GM21723 (cell line): ENCODE data around the gene AGPAT1.
"Not testable (repeated sequence)": the region's sequence is repeated elsewhere in the genome, so short reads cannot be mapped to it uniquely, and the experiment has no call there.

Experiments used
- ATAC-seq: cut with Tn5 transposase; IDR thresholded peaks from one replicate; pipeline ENCODE4 v1.9.1; 2021; ENCODE audit warnings: mild to moderate bottlenecking, moderate library complexity; ENCODE audit not compliant: unreplicated experiment

Gene AGPAT1

DNA sequence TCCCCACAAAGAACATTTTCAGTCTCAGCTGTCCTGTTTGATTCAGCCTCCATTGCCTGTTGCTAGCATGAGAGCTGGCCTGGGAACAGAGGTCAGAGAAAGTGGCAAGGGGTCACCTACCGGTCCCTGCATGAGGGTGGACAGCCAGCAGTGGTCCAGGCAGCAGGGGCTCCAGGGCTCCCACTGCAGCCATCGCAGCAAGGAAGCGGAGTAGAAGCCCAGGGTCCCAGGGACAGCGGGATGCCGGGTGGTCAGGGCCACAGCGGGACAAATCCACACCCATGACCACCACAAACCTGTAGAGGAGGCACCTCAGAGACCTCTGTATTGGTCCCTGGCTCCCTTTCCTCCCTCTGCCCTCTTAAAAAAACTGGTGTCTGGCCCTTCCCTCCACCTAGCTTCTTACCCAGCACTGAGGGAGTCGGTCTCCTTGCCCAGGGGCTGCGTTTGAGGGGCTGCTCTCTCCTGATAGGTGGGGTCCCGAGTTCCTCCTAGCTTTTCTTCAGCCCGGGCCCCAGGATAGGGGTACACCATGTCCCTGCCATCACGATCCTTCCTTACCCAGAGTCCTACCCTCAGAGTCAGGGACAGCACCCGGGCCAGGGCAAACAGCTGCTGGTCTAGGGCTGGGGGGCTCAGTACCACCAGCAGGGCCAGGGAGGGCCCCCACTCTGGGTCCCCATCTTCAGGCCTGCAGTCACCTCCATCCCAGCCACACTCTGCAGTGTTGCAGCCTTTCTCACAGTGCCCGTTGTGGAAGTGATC is 25.0 kb upstream of the AGPAT1 start:
- ATAC-seq = no peak

DNA sequence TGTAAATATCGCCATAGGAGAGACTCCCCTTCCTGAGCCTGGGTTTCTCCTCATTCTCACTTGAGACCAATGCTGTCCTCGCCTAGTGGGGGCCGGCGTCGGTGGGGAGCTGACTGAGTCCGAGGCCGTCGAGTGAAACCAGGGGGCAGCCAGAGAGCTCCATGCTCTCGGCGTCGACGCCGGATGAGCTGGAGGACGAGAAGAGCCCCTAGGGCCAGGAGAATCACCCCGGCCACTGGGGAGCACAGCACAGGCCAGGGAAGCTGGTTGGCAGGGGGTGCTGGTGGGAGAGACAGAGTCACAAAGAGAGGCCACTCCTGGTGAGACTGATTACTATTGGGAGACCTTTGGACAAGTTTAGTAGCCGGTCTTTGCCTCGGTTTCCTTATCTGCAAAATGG is 23.0 kb upstream of the AGPAT1 start:
- ATAC-seq = no peak

GRCh38 chr6:32198345-32198696 is 22.4 kb upstream of the AGPAT1 start:
- ATAC-seq = no peak

DNA sequence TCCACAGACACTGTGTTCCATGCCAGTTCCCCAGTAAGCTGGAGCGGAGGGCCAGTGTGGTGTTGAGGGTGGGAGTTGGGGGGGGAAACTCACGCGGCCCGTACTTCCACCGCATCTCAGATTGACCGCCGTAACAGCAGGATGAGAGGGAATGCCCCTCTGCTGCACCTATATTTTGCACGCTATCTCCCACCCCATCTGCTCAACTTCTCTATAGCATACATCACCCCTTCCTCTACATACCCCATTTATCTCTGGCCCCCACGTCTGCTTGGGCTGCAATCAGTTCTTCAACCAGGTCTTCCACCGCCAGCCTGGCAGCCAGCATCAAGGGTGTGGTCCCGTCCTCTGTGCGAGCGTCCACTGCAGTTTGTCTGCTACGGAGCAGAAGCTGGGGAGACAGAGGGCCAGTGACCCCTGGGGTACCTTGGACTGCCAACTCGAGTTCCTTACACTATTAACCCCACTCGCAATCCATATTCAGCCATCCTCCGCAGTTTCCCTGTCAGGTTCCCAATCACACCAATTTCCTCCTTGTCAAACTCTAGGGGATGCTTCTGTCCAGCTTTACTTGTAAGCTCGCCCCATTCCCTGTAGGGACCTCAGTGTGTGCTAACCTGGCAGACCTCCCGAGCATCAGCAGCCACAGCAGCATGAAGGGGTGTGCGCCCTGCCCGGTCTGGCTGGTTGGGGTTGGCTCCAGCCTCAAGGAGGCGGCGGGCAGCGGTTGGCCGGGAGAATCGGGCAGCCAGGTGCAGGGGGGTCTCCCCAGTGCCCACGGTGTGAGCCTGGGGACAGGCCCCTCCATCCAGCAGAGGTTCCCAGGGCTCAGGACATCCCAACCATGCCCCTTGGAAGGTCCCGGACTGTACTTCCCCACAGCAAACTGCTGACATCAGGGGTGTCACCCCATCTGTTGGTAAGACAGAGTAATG is 21.1 kb upstream of the AGPAT1 start:
- ATAC-seq = no peak

- ATAC-seq = peak; percentile 75
Observed at GRCh38 chr6:32195902-32196681, 20.2 kb upstream of the AGPAT1 start.

DNA sequence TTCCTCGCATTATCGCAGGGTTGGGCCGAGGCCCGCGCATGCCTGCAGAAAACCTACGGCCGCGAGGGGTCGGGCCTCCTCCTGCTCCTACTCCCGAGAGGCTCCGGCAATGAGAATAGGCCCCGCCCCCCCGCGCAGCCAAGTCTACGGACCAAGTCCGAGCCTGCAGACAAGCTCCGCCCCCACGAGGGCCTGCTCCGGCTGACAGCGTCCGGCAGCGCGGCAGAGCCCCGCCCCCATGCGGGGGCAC is 19.7 kb upstream of the AGPAT1 start:
- ATAC-seq = peak; percentile 74

DNA sequence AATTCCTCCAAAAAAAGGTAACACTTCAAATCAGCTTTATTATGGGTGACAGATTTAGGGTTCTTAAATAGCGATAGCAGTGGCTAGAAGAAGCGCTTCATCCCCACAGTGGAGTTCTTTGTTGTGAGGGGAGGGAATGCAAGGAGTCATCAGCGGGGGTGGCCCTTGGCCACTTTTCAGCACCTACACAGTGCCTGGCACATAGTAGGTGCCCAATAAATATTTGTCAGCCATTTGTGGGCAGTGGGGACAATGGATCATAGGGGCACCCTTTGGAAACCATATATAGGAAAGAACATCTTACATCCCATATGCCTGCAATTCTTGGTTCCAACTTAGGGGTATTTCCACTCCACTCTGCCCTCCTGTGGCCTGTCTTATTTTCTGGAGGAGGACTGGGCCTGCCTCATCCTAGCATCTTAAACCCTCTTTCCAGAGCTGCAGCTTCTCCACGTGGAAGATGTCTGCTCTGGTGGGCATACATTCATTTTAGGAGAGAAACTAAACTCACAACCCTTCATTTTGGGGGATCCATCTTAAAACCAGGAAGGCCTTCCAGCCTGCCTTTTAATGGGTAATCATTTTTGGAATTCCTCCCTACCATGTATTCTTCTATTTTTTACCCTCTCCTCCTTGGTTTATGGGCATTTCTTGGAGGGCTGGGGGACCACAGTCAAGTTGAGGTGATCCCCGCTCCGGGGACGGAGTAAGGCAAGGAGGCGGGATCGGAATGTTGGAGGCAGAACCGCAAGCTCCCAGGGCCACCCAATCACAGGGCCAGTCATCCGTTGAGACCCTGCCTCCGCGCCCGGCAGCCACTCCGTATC is 19.2 kb upstream of the AGPAT1 start:
- ATAC-seq = no peak

DNA sequence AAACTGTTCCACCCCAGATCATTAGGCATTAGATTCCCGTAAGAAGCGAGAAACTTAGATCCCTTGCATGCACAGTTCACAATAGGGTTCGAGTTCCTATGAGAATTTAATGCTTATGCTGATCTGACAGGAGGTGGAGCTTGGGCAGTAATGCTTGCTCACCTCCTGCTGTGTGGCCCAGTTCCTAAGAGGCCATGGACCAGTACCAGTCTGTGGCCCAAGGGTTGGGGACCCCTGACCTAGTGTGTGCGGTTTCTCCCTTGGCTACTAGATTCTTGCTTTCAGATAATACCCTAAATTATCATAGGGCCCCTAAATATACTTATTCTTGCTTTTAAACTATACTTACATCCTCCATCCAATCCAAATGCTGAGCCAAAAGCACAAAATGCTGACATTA is 18.5 kb upstream of the AGPAT1 start:
- no peak for ATAC-seq

DNA sequence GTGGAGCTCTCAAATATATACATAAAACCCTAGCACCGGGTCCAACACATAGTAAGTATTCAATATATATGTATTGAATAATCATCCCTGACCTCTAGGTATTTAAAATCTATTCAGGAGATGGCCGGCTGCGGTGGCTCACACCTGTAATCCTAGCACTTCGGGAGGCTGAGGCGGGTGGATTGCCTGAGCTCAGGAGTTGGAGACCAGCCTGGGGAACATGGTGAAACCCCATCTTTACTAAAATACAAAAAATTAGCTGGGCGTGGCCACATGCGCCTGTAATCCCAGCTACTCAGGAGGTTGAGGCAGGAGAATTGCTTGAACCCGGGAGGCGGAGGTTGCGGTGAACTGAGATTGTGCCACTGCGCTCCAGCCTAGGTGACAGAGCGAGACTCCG is 17.2 kb upstream of the AGPAT1 start:
- ATAC-seq = not testable (repeated sequence)

GRCh38 chr6:32192608-32193039 is 16.7 kb upstream of the AGPAT1 start, which contains the start of gene GPSM3:
GPSM3 (minus strand) TSS chr6:32192643; CDS start chr6:32192513, 130 bp downstream.
- ATAC-seq = no peak

GRCh38 chr6:32191696-32192607 is 16.1 kb upstream of the AGPAT1 start:
- no peak for ATAC-seq

- ATAC-seq = no peak
Observed at GRCh38 chr6:32190911-32191677, 15.2 kb upstream of the AGPAT1 start.

DNA sequence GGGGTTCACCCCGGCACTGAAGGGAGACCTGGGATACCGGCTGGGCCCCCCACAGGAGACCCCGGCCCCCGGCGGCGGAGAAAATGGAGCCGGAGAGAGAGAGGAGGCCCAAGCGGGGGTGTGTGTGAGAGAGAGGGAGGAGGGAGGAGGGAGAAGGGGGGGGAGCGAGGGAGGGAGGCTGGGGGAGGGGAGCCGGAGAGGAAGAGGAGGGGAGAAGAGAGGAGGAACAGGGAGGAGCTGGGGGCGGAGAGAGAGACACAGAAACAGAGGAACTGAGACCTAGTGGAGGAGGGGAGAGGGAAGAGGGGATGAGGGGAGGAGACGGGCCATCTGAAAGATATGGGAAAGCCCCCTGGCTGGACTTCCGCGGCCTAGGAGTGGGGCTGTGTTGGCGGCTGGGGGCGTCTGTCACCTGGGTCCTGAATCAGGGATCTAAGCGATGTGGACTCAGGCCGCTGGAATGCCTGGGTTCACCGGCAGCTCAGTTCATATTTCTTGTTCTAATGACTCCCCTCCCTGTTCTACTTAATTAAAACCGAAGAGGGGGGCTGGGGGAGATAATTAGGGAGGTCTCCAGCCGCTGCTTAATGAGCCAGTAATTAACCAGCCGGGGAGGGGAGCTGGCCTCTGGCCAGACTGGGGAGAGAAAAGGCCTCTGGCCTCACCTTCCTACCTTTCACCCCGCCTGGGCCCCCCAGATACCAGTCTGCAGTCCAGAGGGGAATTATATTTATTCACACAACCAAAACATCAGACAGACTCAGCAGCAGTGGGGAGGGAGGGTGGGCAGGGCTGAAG is 14.4 kb upstream of the AGPAT1 start, which contains the start of gene PBX2:
TSS of gene PBX2 (minus strand) at position 149 of the 798 bp plus-strand sequence. CDS start 287 bp downstream, outside the sequence.
- ATAC-seq = peak; percentile 55

DNA sequence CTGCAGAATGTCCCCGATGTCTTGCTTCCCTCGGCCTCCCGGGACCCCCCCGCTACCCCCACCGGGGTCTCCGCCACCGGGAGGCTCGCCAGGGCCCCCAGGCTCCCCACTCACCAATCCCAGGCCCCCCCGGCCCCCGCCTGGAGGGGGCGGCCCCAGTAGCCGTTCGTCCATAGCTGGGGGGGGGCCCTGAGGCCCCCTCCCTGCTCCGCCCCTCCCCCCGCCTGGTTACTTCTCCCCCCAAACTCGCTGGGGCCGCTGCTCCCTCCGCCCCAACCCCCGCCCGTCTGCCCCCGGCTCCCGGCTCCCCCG is 13.8 kb upstream of the AGPAT1 start:
- ATAC-seq = no peak

GRCh38 chr6:32189069-32189741 is 13.3 kb upstream of the AGPAT1 start:
- no peak for ATAC-seq

DNA sequence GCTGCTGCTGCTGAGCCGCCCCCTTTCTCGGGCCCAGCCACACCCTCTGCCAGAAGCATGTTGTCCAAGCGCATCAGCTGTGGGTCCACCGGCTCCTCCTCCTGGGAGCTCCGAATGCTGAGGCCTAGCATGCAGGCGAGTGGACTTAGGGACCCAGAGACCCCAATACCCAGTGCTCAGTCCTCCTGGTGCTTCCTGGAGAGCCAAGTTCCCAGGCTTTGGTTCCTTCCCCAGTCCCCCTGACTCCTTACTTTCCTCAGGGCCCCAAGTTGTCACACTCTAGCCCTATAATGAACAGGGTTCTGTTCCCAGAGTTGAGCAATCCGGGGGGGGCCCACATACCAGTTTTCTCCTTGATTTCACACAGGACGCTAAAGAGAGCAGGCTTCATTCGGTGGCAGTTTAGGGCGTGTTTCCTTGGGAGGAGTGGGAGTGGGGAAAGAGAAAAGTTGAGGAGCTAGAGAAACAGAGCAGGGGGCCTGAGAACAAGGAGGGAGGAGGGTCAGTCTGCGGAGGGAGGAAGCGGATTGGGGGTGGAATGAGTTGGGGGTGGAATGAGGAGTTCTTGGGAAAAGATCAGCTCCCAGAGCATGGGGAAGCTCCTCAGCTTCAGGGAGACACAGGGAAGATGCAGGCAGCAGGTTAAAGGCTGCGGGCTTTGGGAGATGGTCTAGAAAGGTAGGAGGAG is 12.6 kb upstream of the AGPAT1 start:
- no peak for ATAC-seq
